Measurements from ENCODE around the gene OR5P2. TPM values are rescaled to one million over a fixed set of nuclear protein-coding genes. Genes with fewer than 3 reads are reported as not detected.

Gene OR5P2
- total RNA-seq, 1 experiment from 2014 or later = not detected

DNA sequence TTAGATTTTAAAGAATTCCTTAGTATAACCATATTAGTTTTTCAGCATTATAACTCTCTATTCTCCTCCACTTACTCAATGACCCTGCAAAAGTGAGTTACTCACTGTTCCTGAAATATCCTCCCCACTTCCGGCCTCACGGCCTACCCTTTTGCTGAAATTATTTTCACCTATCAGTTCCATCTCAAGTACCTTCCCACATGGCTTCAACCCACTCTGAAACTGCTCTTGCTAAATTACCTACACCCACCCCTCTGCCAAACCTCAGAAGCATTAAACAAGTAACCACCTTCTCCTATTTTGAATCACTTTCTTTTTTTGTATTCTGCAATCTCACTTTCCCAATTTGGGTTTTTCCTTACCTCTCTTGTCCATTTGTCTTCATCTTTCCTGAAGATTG lies 37.7 kb downstream of the OR5P2 start:
- no peak for DNase-seq
- Histone ChIP-seq H3K27me3 (replicated peaks; ENCODE audit: control insufficient read depth, insufficient read depth, low read length) (no peaks in the 10 kb centered on the region), H3K9me3 (peaks cover 4% of the 10 kb centered on the region; the same call in 1 of the 2 replicates), H3K36me3 (ENCODE audit: control insufficient read depth, insufficient read depth, low read length) (no peaks in the 10 kb centered on the region), H3K4me3 (ENCODE audit: low read depth, low read length) (no peak overlapping the region), H3K4me1 (no peaks in the 10 kb centered on the region)
- CTCF ChIA-PET = no interaction called here
- TF ChIP-seq, protein P1, sequence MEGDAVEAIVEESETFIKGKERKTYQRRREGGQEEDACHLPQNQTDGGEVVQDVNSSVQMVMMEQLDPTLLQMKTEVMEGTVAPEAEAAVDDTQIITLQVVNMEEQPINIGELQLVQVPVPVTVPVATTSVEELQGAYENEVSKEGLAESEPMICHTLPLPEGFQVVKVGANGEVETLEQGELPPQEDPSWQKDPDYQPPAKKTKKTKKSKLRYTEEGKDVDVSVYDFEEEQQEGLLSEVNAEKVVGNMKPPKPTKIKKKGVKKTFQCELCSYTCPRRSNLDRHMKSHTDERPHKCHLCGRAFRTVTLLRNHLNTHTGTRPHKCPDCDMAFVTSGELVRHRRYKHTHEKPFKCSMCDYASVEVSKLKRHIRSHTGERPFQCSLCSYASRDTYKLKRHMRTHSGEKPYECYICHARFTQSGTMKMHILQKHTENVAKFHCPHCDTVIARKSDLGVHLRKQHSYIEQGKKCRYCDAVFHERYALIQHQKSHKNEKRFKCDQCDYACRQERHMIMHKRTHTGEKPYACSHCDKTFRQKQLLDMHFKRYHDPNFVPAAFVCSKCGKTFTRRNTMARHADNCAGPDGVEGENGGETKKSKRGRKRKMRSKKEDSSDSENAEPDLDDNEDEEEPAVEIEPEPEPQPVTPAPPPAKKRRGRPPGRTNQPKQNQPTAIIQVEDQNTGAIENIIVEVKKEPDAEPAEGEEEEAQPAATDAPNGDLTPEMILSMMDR (IDR thresholded peaks at IDR 0.05; ENCODE audit: insufficient read depth in 1 of 2, low read depth in 1 of 2, low read length in 1 of 2, severe bottlenecking in 1 of 2, unreplicated experiment in 1 of 2) = no peak
- H3K4me1 Mint-ChIP-seq (ENCODE audit: low read depth, unreplicated experiment) = no peaks in the 10 kb centered on the region
- no peaks in the 10 kb centered on the region for H3K36me3 Mint-ChIP-seq (ENCODE audit: insufficient read depth, unreplicated experiment)
- no peak overlapping the region for H3K4me3 Mint-ChIP-seq (ENCODE audit: unreplicated experiment)
- no peaks in the 10 kb centered on the region for H3K9me3 Mint-ChIP-seq (ENCODE audit: unreplicated experiment)
- no TSS peak for BruUV-seq (replicated peaks)
- intact Hi-C loops (cut with micrococcal nuclease; ENCODE audit: unreplicated experiment) = no loop called here
- POLR2A ChIA-PET = no interaction called here
- no peak overlapping the region for H3K27ac Mint-ChIP-seq (ENCODE audit: unreplicated experiment)
- H3K27me3 Mint-ChIP-seq (ENCODE audit: insufficient read depth, unreplicated experiment) = peaks cover 4% of the 10 kb centered on the region

DNA sequence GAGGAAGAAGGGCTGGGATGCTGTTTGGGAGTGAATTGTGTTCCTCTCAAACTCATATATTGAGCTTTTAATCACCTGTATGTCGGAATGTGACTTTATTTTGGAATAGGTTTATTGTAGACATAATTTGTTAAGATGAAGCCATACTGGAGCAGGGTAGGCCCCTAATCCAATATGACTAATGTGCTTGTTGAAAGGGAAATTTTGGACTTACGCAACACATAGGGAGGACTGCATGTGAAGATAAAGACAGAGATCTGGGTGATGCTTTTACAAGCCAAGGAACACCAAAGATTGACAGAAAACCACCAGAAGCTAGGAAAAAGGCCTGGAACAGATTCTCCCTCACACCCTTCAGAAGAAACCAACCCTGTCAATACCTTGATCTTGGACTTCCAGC lies 47.3 kb downstream of the OR5P2 start:
- BruUV-seq (replicated peaks) = no TSS peak

More for the DNA sequence above, 47.3 kb downstream of the OR5P2 start:
- ChIA-PET CTCF (no interaction called here), POLR2A (no interaction called here)
- TF ChIP-seq, protein P1 (IDR thresholded peaks at IDR 0.05; ENCODE audit: insufficient read depth in 1 of 2, low read depth in 1 of 2, low read length in 1 of 2, severe bottlenecking in 1 of 2, unreplicated experiment in 1 of 2) = no peak
- H3K9me3 ChIP-seq = no peaks in the 10 kb centered on the region
- DNase-seq = no peak
- H3K36me3 Mint-ChIP-seq (ENCODE audit: insufficient read depth, unreplicated experiment) = no peaks in the 10 kb centered on the region
- peaks cover 16% of the 10 kb centered on the region for H3K27me3 Mint-ChIP-seq (ENCODE audit: insufficient read depth, unreplicated experiment)
- no peaks in the 10 kb centered on the region for H3K9me3 Mint-ChIP-seq (ENCODE audit: unreplicated experiment)
- no peaks in the 10 kb centered on the region for H3K27me3 ChIP-seq (replicated peaks; ENCODE audit: control insufficient read depth, insufficient read depth, low read length)
- H3K4me3 ChIP-seq (ENCODE audit: low read depth, low read length) = no peak overlapping the region
- intact Hi-C loops (cut with micrococcal nuclease; ENCODE audit: unreplicated experiment) = no loop called here
- H3K4me1 Mint-ChIP-seq (ENCODE audit: low read depth, unreplicated experiment) = no peaks in the 10 kb centered on the region
- H3K4me3 Mint-ChIP-seq (ENCODE audit: unreplicated experiment) = no peak overlapping the region
- H3K4me1 ChIP-seq = no peaks in the 10 kb centered on the region
- no peaks in the 10 kb centered on the region for H3K36me3 ChIP-seq (ENCODE audit: control insufficient read depth, insufficient read depth, low read length)
- no peak overlapping the region for H3K27ac Mint-ChIP-seq (ENCODE audit: unreplicated experiment)

Other genes starting within 250 kb of the OR5P2 start
- gene CYB5R2, start 123.4 kb downstream of the OR5P2 start, total RNA-seq (2022) = 4.5 and 5.2 TPM in 2 replicates
- 0.34 TPM in 1 of 2 replicates, not detected in the other for gene OVCH2, start 90.5 kb downstream of the OR5P2 start, total RNA-seq (2022)
- not detected in 2 replicates for gene OR5P3, start 33.9 kb upstream of the OR5P2 start, total RNA-seq (2022)
- not detected in 2 replicates for gene OR10A6, start 134.3 kb upstream of the OR5P2 start, total RNA-seq (2022)
- gene OR10A3, start 144.8 kb upstream of the OR5P2 start, total RNA-seq (2022) = not detected in 2 replicates
- 0.14 and 0.20 TPM in 2 replicates for gene NLRP10, start 168.5 kb upstream of the OR5P2 start, total RNA-seq (2022)
- 289 and 315 TPM in 2 replicates for gene EIF3F, start 190.4 kb upstream of the OR5P2 start, total RNA-seq (2022)